SK-N-SH (cell line): ENCODE data around the gene CCDC74A. TPM values are rescaled to one million over a fixed set of nuclear protein-coding genes. Genes with fewer than 3 reads are reported as not detected.
"Not testable (repeated sequence)": the region's sequence is repeated elsewhere in the genome, so short reads cannot be mapped to it uniquely, and the experiment has no call there.

Experiments
- CTCF ChIA-PET: fragments of 300-600, 350-600 bp; formaldehyde crosslinking; extraction: SDS; loops from one replicate; lab custom pipeline; 2021; lab: Yijun Ruan, JAX
- POLR2A ChIA-PET: fragments of 350-600 bp; sonication (Branson Sonifier 250); formaldehyde crosslinking; extraction: SDS; loops from one replicate; lab custom pipeline; 2020; ENCODE audit warnings: antibody characterized with exemption, inconsistent platforms; lab: Yijun Ruan, JAX
- DNase-seq: peaks from one replicate; pipeline ENCODE4 v3.0.0; 2012
- H2AFZ ChIP-seq: fragments of 200-600 bp; sonication (generic); 2 replicates; pipeline ENCODE4 v1.8.1; 2016; ENCODE audit warnings: antibody characterized with exemption, mild to moderate bottlenecking, low read depth
- H3F3A ChIP-seq: fragments of 200-600 bp; sonication (generic); replicated peaks from 2 replicates; pipeline ENCODE3; 2016; ENCODE audit warnings: antibody characterized with exemption, mild to moderate bottlenecking; ENCODE audit not compliant: insufficient read depth
- H3K27ac ChIP-seq, 2 experiments: fragments of 200-500 bp in 1 of 2; fragments of 200-600 bp in 1 of 2; sonication (Bioruptor generic) in 1 of 2; sonication (generic), shearing (Covaris generic) in 1 of 2; 2 replicates each; pipeline versions ENCODE4 v1.5.1 to v1.6.1; 2014 to 2016; ENCODE audit warnings: low read depth in 2 of 2, inconsistent platforms in 1 of 2, low read length in 1 of 2, mild to moderate bottlenecking in 1 of 2, mixed read lengths in 1 of 2
- H3K27me3 ChIP-seq: fragments of 200-600 bp; sonication (generic), shearing (Covaris generic); 2 replicates; pipeline ENCODE4 v1.6.1; 2016; ENCODE audit warnings: mixed run types; ENCODE audit not compliant: insufficient read depth
- H3K36me3 ChIP-seq, 2 experiments: fragments of 200-500 bp in 1 of 2; fragments of 200-600 bp in 1 of 2; sonication (Bioruptor generic) in 1 of 2; sonication (generic) in 1 of 2; replicated peaks in 1 of 2; 2 replicates each; pipeline versions ENCODE3 to v1.5.1; 2014 to 2016; ENCODE audit warnings: low read length in 1 of 2, mild to moderate bottlenecking in 1 of 2; ENCODE audit not compliant: insufficient read depth in 2 of 2, control insufficient read depth in 1 of 2
- H3K4me1 ChIP-seq, 2 experiments: fragments of 200-500 bp in 1 of 2; fragments of 200-600 bp in 1 of 2; sonication (Bioruptor generic) in 1 of 2; sonication (generic), shearing (Covaris generic) in 1 of 2; 2 replicates each; pipeline versions ENCODE4 v1.5.1 to v1.6.1; 2014 to 2016; ENCODE audit warnings: low read depth in 1 of 2, low read length in 1 of 2, mixed run types in 1 of 2; ENCODE audit not compliant: insufficient read depth in 2 of 2, control insufficient read depth in 1 of 2
- H3K4me2 ChIP-seq: fragments of 200-600 bp; sonication (generic), shearing (Covaris generic); 2 replicates; pipeline ENCODE4 v1.6.1; 2017; ENCODE audit warnings: mixed run types
- H3K4me3 ChIP-seq, 2 experiments: fragments of 200-500 bp in 1 of 2; fragments of 200-600 bp in 1 of 2; sonication (Bioruptor generic) in 1 of 2; sonication (generic), shearing (Covaris generic) in 1 of 2; 2 replicates each; pipeline versions ENCODE4 v1.5.1 to v1.8.1; 2014 to 2016; ENCODE audit warnings: low read depth in 2 of 2, inconsistent platforms in 1 of 2, low read length in 1 of 2, mild to moderate bottlenecking in 1 of 2, mixed read lengths in 1 of 2, moderate library complexity in 1 of 2
- H3K79me2 ChIP-seq: fragments of 200-600 bp; sonication (generic); 2 replicates; pipeline ENCODE4 v1.8.1; 2017; ENCODE audit warnings: mild to moderate bottlenecking; ENCODE audit not compliant: insufficient read depth
- H3K9ac ChIP-seq: fragments of 200-600 bp; sonication (generic); 2 replicates; pipeline ENCODE4 v1.6.1; 2017; ENCODE audit warnings: mixed run types
- H3K9me2 ChIP-seq: fragments of 200-600 bp; sonication (generic); 2 replicates; pipeline ENCODE4 v1.6.1; 2017; ENCODE audit warnings: mixed run types
- H3K9me3 ChIP-seq: fragments of 200-600 bp; sonication (generic); 2 replicates; pipeline ENCODE4 v1.6.1; 2017; ENCODE audit warnings: mixed run types, mild to moderate bottlenecking, moderate library complexity
- H4K20me1 ChIP-seq: fragments of 200-600 bp; sonication (generic); 2 replicates; pipeline ENCODE4 v1.6.1; 2017; ENCODE audit warnings: mild to moderate bottlenecking, mixed run types; ENCODE audit not compliant: insufficient read depth
- CHD2 ChIP-seq: fragments of 150-350 bp; IDR thresholded peaks from 2 replicates; pipeline ENCODE4 v1.6.1; 2018; ENCODE audit warnings: low read length; ENCODE audit not compliant: partially characterized antibody
- RXRA ChIP-seq: IDR thresholded peaks from 2 replicates; pipeline ENCODE4 v1.4.0; 2012; ENCODE audit warnings: low read depth, mild to moderate bottlenecking, borderline replicate concordance
- SMC3 ChIP-seq: IDR thresholded peaks from 2 replicates; pipeline ENCODE4 v1.6.1; 2012; ENCODE audit warnings: low read depth, low read length, improper control_type of control experiment
- USF1 ChIP-seq: IDR thresholded peaks from 2 replicates; pipeline ENCODE4 v1.4.0; 2012; ENCODE audit warnings: low read depth, borderline replicate concordance
- WGBS: methylation state at CpG from one replicate; pipeline ENCODE4 v1.1.6; 2017; ENCODE audit warnings: low lambda C conversion rate; 5-methylcytosine and 5-hydroxymethylcytosine counted together
- polyA plus RNA-seq, 3 experiments: library from polyadenylated mRNA; depleted of rRNA; stranded (reverse); fragments of >200 nt; gene quantifications; 2 replicates each; pipeline ENCODE4 v1.2.3, GENCODE V29; 2012
- TF ChIP-seq, protein P1 (sequence below): IDR thresholded peaks from 2 replicates; pipeline ENCODE4; 2012

Gene CCDC74A
- polyA plus RNA-seq, 1 of the 3 experiments (the other 2 are of a cell fraction), result 21.3 TPM

DNA sequence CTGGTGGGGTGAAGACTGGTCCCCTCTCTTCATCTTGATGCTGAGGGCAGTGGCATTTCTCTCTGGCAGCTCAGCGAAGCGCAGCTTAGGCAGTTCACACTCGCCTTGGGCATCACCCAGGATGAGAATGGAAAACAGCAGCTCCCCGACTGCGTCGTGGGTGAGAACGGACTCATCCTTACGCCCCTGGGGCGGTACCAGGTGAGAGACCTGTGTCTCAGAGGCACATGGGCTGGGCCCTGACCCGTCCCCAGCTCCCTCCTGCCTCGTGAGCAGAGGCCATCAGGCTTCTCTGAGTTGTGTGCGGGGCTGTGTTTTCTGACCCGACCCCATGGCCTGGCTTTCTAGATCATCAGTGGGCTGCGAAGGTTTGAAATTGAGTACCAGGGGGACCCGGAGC, 8.2 kb upstream of the CCDC74A start:
- H3K27ac ChIP-seq, result no peak overlapping the region
- POLR2A ChIA-PET, result no interaction called here
- no peaks in the 10 kb centered on the region for H3K27me3 ChIP-seq
- no peak overlapping the region for H2AFZ ChIP-seq
- DNase-seq, result no peak
- H4K20me1 ChIP-seq, result no peaks in the 10 kb centered on the region
- no peak overlapping the region for H3K4me3 ChIP-seq
- no peak overlapping the region for H3K9ac ChIP-seq
- no peak overlapping the region for H3K4me2 ChIP-seq
- WGBS, result 97% methylated on average over 9 of the region's 15 CpGs
- no peak for TF ChIP-seq USF1
- H3K79me2 ChIP-seq, result no peaks in the 10 kb centered on the region
- H3K9me2 ChIP-seq, result no peaks in the 10 kb centered on the region
- H3F3A ChIP-seq, result no peaks in the 10 kb centered on the region
- CTCF ChIA-PET, result interaction anchor here (0.8 kb wide), 1 partner anchor 27 kb away, joined by 3 read pairs; the partner anchor contains the start of gene MZT2A
- H3K9me3 ChIP-seq, result no peaks in the 10 kb centered on the region
- H3K36me3 ChIP-seq, result peaks cover 0 to 5% of the 10 kb centered on the region in 2 experiments
- no peaks in the 10 kb centered on the region for H3K4me1 ChIP-seq

- H4K20me1 ChIP-seq, H3K9ac ChIP-seq, H3K36me3 ChIP-seq, H3K9me3 ChIP-seq, H3K4me2 ChIP-seq, H3K79me2 ChIP-seq, H3K9me2 ChIP-seq, H3K4me1 ChIP-seq, POLR2A ChIA-PET, H3K27me3 ChIP-seq, DNase-seq, H2AFZ ChIP-seq, H3F3A ChIP-seq, H3K27ac ChIP-seq, H3K4me3 ChIP-seq: not testable (repeated sequence)
- 98% methylated on average over 10 of the region's 24 CpGs for WGBS
- CTCF ChIA-PET, result interaction anchor here (0.8 kb wide), 1 partner anchor 28 kb away, joined by 3 read pairs; the partner anchor contains the start of gene MZT2A
Measured at GRCh38 chr2:131519871-131520470, 7.7 kb upstream of the CCDC74A start.

DNA sequence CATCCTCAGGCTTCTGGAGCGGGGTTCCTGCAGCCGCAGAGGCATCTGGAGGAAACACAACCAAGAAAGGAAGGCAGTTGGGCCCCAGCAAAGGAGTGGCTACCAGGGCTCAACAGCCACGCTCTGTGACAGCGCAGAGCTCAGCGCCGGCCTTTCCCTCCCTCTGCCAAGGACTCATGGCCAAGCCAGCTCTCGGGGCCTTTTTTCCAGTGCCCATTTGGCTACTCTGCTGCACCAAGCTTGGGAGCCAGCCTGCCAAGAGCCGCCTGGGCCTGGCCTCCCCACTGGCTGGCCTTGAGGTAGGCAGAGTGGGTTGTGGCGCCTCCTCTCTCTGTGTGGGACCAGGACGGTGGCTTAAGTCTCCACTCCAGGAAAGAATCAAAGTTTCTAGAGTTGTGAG, 7.2 kb upstream of the CCDC74A start:
- Histone ChIP-seq H2AFZ (no peak overlapping the region), H3K9me2 (no peaks in the 10 kb centered on the region), H3F3A (no peaks in the 10 kb centered on the region), H3K36me3 (peaks cover 0 to 5% of the 10 kb centered on the region in 2 experiments), H3K9me3 (no peaks in the 10 kb centered on the region)
- POLR2A ChIA-PET, result no interaction called here
- TF ChIP-seq SMC3, result no peak
- TF ChIP-seq, protein P1, sequence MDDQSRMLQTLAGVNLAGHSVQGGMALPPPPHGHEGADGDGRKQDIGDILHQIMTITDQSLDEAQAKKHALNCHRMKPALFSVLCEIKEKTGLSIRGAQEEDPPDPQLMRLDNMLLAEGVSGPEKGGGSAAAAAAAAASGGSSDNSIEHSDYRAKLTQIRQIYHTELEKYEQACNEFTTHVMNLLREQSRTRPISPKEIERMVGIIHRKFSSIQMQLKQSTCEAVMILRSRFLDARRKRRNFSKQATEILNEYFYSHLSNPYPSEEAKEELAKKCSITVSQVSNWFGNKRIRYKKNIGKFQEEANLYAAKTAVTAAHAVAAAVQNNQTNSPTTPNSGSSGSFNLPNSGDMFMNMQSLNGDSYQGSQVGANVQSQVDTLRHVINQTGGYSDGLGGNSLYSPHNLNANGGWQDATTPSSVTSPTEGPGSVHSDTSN, result no peak
- no peak for TF ChIP-seq CHD2
- TF ChIP-seq RXRA, result no peak
- TF ChIP-seq, all 33 proteins: peak for 0
- Histone ChIP-seq H3K4me3 (no peak overlapping the region), H3K4me1 (no peaks in the 10 kb centered on the region), H3K27ac (no peak overlapping the region), H3K79me2 (no peaks in the 10 kb centered on the region), H3K27me3 (no peaks in the 10 kb centered on the region), H3K9ac (no peak overlapping the region), H3K4me2 (no peak overlapping the region), H4K20me1 (no peaks in the 10 kb centered on the region)
- CTCF ChIA-PET, result no interaction called here
- no peak for DNase-seq
- 89% methylated on average over 7 of the region's 10 CpGs for WGBS

GRCh38 chr2:131521524-131521923, 6.2 kb upstream of the CCDC74A start:
- H3K79me2 ChIP-seq, H3K36me3 ChIP-seq, H2AFZ ChIP-seq, DNase-seq, H3K4me3 ChIP-seq, H3K4me2 ChIP-seq, H3K27me3 ChIP-seq, H3K9me3 ChIP-seq, H3K9me2 ChIP-seq, H3K27ac ChIP-seq, H4K20me1 ChIP-seq, H3K4me1 ChIP-seq, H3K9ac ChIP-seq, POLR2A ChIA-PET, H3F3A ChIP-seq: not testable (repeated sequence)
- CTCF ChIA-PET, result interaction anchor here (0.9 to 1.2 kb wide), 3 partner anchors 29 to 151 kb away, joined by 3 read pairs; partner anchors contain the start of gene MZT2A
- WGBS, result 97% methylated on average over 4 of the region's 6 CpGs
